HG02943 (cell line): ENCODE measurements around the gene TRIM5.

Source experiments
- ATAC-seq: cut with Tn5 transposase; IDR thresholded peaks from one replicate; pipeline ENCODE4 v1.9.1; 2021; ENCODE audit warnings: mild to moderate bottlenecking, low read depth, moderate library complexity; ENCODE audit not compliant: unreplicated experiment

Gene TRIM5

GRCh38 chr11:5626196-5626595, 58.7 kb downstream of the TRIM5 start:
- no peak for ATAC-seq

- no peak for ATAC-seq
Measured at GRCh38 chr11:5625281-5625680, 59.6 kb downstream of the TRIM5 start.

GRCh38 chr11:5624489-5625279, 60.2 kb downstream of the TRIM5 start, which contains the start of gene TRIM34:
Gene TRIM34, plus strand, starts transcription at chr11:5625001. Its CDS starts 7,331 bp downstream, at chr11:5632332.
- peak; percentile 96 for ATAC-seq

GRCh38 chr11:5622802-5623201, 62.1 kb downstream of the TRIM5 start:
- no peak for ATAC-seq

GRCh38 chr11:5621580-5621979, 63.3 kb downstream of the TRIM5 start:
- ATAC-seq = no peak

- ATAC-seq = no peak
Measured at GRCh38 chr11:5620651-5621521, 64.0 kb downstream of the TRIM5 start.

- no peak for ATAC-seq
Measured at GRCh38 chr11:5618807-5619206, 66.1 kb downstream of the TRIM5 start.
